ENCODE results near the gene ABCC4. TPM values are rescaled to one million over a fixed set of nuclear protein-coding genes. Genes with fewer than 3 reads are reported as not detected.

The ABCC4 gene
- total and polyA plus RNA-seq, 9 of the 15 experiments (the other 6 are each of a cell fraction or from before 2014, with no cell fraction given), result 9.4 to 46.1 (median 25.4) TPM

GRCh38 chr13:95267662-95268342, 33.4 kb downstream of the ABCC4 start (continued):
- TF ChIP-seq FOSL1 (tag; conservative IDR thresholded peaks at IDR 0.05), result peak; percentile 24; the same call in 1 of the 2 replicates
- TF ChIP-seq, protein P1, sequence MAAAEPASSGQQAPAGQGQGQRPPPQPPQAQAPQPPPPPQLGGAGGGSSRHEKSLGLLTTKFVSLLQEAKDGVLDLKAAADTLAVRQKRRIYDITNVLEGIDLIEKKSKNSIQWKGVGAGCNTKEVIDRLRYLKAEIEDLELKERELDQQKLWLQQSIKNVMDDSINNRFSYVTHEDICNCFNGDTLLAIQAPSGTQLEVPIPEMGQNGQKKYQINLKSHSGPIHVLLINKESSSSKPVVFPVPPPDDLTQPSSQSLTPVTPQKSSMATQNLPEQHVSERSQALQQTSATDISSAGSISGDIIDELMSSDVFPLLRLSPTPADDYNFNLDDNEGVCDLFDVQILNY (CRISPR knock-in tag; IDR thresholded peaks at IDR 0.05), result no peak
- TF ChIP-seq NCOR1 (IDR thresholded peaks at IDR 0.05), result 0 out of 2 replicates have a peak, but pooled peaks have one; percentile 6
- 0 out of 2 replicates have a peak, but pooled peaks have one; percentile 22 for TF ChIP-seq SMAD4 (CRISPR knock-in tag; conservative IDR thresholded peaks at IDR 0.05)
- peak; percentile 81 for TF ChIP-seq ZNF24 (IDR thresholded peaks at IDR 0.05)
- TF ChIP-seq EP400 (IDR thresholded peaks at IDR 0.05), result 0 out of 2 replicates have a peak, but pooled peaks have one; percentile 35
- TF ChIP-seq MAX (CRISPR knock-in tag; IDR thresholded peaks at IDR 0.05), result peak; percentile 67; the same call in 1 of the 2 replicates
- no peak for TF ChIP-seq YY1 (IDR thresholded peaks at IDR 0.05; ENCODE audit: borderline replicate concordance in 1 of 3, control insufficient read depth in 1 of 3, extremely low read depth in 1 of 3, insufficient read depth in 3 of 3, insufficient read length in 1 of 3, insufficient replicate concordance in 2 of 3, low read depth in 1 of 3, low read length in 2 of 3)
- peak; percentile 25; the same call in 1 of the 2 replicates for TF ChIP-seq CBFA2T3 (IDR thresholded peaks at IDR 0.05)
- peak; percentile 80 for TF ChIP-seq NFIC (IDR thresholded peaks at IDR 0.05)
- TF ChIP-seq CEBPB (tag; IDR thresholded peaks at IDR 0.05), result peak; percentile 84
- no peak for TF ChIP-seq PBX2 (CRISPR knock-in tag; IDR thresholded peaks at IDR 0.05; ENCODE audit: low read depth)
- TF ChIP-seq PBX2 (tag; conservative IDR thresholded peaks at IDR 0.05; ENCODE audit: low read depth), result 0 out of 2 replicates have a peak, but pooled peaks have one; percentile 25

Data from K562 (cell line).